GM21423 (cell line): Measurements from ENCODE around the gene EXTL1.

Experiments used
- ATAC-seq: cut with Tn5 transposase; IDR thresholded peaks from one replicate; pipeline ENCODE4 v1.9.1; 2021; ENCODE audit warnings: mild to moderate bottlenecking, moderate library complexity; ENCODE audit not compliant: unreplicated experiment

The EXTL1 gene

GRCh38 chr1:26022404-26022779 is 817 bp downstream of the EXTL1 start:
- ATAC-seq, result no peak

GRCh38 chr1:26023009-26023408 is 1.4 kb downstream of the EXTL1 start:
- no peak for ATAC-seq

GRCh38 chr1:26023826-26024225 is 2.3 kb downstream of the EXTL1 start:
- ATAC-seq, result no peak

GRCh38 chr1:26025060-26025459 is 3.5 kb downstream of the EXTL1 start:
- ATAC-seq, result no peak

- no peak for ATAC-seq
Observed at GRCh38 chr1:26025517-26025916, 3.9 kb downstream of the EXTL1 start.

- no peak for ATAC-seq
Observed at GRCh38 chr1:26027716-26028489, 6.3 kb downstream of the EXTL1 start.

GRCh38 chr1:26028490-26028980 is 7.0 kb downstream of the EXTL1 start:
- ATAC-seq, result no peak

GRCh38 chr1:26029054-26029863 is 7.7 kb downstream of the EXTL1 start:
- no peak for ATAC-seq

- ATAC-seq, result no peak
Observed at GRCh38 chr1:26029864-26030481, 8.4 kb downstream of the EXTL1 start.

GRCh38 chr1:26031196-26031595 is 9.6 kb downstream of the EXTL1 start:
- no peak for ATAC-seq

GRCh38 chr1:26031611-26032220 is 10.1 kb downstream of the EXTL1 start:
- no peak for ATAC-seq

GRCh38 chr1:26032656-26033357 is 11.2 kb downstream of the EXTL1 start:
- no peak for ATAC-seq

- ATAC-seq, result no peak
Observed at GRCh38 chr1:26034504-26035202, 13.1 kb downstream of the EXTL1 start.

GRCh38 chr1:26035203-26035958 is 13.8 kb downstream of the EXTL1 start:
- peak; percentile 84 for ATAC-seq

GRCh38 chr1:26035959-26036755 is 14.6 kb downstream of the EXTL1 start:
- ATAC-seq, result peak; percentile 60

GRCh38 chr1:26036756-26037281 is 15.2 kb downstream of the EXTL1 start:
- no peak for ATAC-seq

- no peak for ATAC-seq
Observed at GRCh38 chr1:26037904-26038303, 16.3 kb downstream of the EXTL1 start.

GRCh38 chr1:26038477-26038876 is 16.9 kb downstream of the EXTL1 start:
- no peak for ATAC-seq
